C4-2B (cell line): ENCODE results near the gene CHST12.

Experiments
- CTCF ChIP-seq: fragments of 450-650 bp; conservative IDR thresholded peaks from 2 replicates; pipeline ENCODE4 v1.5.1; 2017; ENCODE audit warnings: mild to moderate bottlenecking
- ZFX ChIP-seq: fragments of 450-650 bp; IDR thresholded peaks from 2 replicates; pipeline ENCODE4 v1.6.1; 2017

GRCh38 chr7:2412587-2413201, 9.3 kb downstream of the CHST12 start:
- no peak for TF ChIP-seq CTCF
- TF ChIP-seq ZFX, result no peak
